ENCODE data around the gene POR. TPM values are rescaled to one million over a fixed set of nuclear protein-coding genes. Genes with fewer than 3 reads are reported as not detected.

POR gene
- polyA plus RNA-seq, 1 donor from 2014 or later: 61.2 TPM

DNA sequence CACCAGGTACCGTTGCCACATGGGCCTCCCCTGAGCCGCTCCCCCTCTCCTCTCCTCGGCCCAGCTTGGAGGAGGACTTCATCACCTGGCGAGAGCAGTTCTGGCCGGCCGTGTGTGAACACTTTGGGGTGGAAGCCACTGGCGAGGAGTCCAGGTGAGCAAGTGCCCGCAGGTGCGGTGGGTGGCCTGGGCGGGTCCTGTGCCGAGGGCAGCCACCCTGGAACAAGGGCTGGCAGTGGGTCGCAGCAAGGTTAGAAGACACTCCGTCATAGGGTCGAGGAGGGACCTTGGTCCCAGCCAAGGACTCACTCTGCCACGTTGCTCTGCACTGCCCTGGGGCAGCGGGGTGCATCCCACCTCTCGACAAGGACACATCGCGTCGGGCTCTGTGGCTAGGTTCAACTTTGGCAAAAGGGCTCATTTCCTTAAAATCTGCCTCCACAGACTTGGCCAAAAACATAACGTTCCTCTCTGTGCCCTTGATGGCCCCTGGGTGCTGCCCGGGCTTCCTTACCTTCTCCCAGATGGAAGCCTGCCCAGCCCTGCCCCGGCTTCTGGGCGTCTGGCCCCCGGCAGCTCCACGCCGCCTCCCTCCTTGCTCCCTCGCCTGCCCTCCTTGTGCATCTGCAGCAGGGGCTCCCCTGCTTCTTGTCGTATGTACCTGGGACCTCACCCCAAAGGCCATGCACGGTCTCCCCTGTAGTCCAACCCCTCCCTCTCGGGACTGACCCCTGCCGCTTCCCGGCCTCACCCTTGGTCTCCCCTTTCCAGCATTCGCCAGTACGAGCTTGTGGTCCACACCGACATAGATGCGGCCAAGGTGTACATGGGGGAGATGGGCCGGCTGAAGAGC is 66.7 kb downstream of the POR start:
- Histone ChIP-seq H3K9ac (ENCODE audit: low read length) (no peak overlapping the region), H3K9me2 (ENCODE audit: insufficient read depth, low read length) (no peaks in the 10 kb centered on the region), H2AFZ (ENCODE audit: low read depth, low read length) (no peak overlapping the region), H3K9me3 (ENCODE audit: low read length) (no peaks in the 10 kb centered on the region), H3K27ac (ENCODE audit: low read length) (no peak overlapping the region), H3K79me2 (replicated peaks; ENCODE audit: insufficient read depth, low read length) (no peaks in the 10 kb centered on the region), H4K20me1 (ENCODE audit: insufficient read depth) (no peaks in the 10 kb centered on the region), H3K4me3 (ENCODE audit: low read length) (no peak overlapping the region), H3K36me3 (ENCODE audit: insufficient read depth, low read length) (no peaks in the 10 kb centered on the region), H3K27me3 (ENCODE audit: insufficient read depth, low read depth, low read length) (no peaks in the 10 kb centered on the region), H3K4me2 (ENCODE audit: low read length) (no peak overlapping the region), H3F3A (ENCODE audit: insufficient read depth, low read length, poor library complexity, severe bottlenecking) (no peaks in the 10 kb centered on the region)
- TF ChIP-seq SMC3 (conservative IDR thresholded peaks at IDR 0.05; ENCODE audit: poor library complexity) (no peak), TAF1 (IDR thresholded peaks at IDR 0.05; ENCODE audit: low read depth) (no peak), RAD21 (conservative IDR thresholded peaks at IDR 0.05) (no peak), MXI1 (conservative IDR thresholded peaks at IDR 0.05; ENCODE audit: poor library complexity, severe bottlenecking) (no peak), POLR2AphosphoS5 (IDR thresholded peaks at IDR 0.05) (no peak), EZH2 (IDR thresholded peaks at IDR 0.05; ENCODE audit: borderline replicate concordance, insufficient read depth, low read length, poor library complexity, severe bottlenecking) (no peak), EP300 (conservative IDR thresholded peaks at IDR 0.05; ENCODE audit: poor library complexity, severe bottlenecking) (no peak)
- TF ChIP-seq, protein P1, sequence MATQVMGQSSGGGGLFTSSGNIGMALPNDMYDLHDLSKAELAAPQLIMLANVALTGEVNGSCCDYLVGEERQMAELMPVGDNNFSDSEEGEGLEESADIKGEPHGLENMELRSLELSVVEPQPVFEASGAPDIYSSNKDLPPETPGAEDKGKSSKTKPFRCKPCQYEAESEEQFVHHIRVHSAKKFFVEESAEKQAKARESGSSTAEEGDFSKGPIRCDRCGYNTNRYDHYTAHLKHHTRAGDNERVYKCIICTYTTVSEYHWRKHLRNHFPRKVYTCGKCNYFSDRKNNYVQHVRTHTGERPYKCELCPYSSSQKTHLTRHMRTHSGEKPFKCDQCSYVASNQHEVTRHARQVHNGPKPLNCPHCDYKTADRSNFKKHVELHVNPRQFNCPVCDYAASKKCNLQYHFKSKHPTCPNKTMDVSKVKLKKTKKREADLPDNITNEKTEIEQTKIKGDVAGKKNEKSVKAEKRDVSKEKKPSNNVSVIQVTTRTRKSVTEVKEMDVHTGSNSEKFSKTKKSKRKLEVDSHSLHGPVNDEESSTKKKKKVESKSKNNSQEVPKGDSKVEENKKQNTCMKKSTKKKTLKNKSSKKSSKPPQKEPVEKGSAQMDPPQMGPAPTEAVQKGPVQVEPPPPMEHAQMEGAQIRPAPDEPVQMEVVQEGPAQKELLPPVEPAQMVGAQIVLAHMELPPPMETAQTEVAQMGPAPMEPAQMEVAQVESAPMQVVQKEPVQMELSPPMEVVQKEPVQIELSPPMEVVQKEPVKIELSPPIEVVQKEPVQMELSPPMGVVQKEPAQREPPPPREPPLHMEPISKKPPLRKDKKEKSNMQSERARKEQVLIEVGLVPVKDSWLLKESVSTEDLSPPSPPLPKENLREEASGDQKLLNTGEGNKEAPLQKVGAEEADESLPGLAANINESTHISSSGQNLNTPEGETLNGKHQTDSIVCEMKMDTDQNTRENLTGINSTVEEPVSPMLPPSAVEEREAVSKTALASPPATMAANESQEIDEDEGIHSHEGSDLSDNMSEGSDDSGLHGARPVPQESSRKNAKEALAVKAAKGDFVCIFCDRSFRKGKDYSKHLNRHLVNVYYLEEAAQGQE (IDR thresholded peaks at IDR 0.05; ENCODE audit: borderline replicate concordance): no peak
- TF ChIP-seq, protein P2, sequence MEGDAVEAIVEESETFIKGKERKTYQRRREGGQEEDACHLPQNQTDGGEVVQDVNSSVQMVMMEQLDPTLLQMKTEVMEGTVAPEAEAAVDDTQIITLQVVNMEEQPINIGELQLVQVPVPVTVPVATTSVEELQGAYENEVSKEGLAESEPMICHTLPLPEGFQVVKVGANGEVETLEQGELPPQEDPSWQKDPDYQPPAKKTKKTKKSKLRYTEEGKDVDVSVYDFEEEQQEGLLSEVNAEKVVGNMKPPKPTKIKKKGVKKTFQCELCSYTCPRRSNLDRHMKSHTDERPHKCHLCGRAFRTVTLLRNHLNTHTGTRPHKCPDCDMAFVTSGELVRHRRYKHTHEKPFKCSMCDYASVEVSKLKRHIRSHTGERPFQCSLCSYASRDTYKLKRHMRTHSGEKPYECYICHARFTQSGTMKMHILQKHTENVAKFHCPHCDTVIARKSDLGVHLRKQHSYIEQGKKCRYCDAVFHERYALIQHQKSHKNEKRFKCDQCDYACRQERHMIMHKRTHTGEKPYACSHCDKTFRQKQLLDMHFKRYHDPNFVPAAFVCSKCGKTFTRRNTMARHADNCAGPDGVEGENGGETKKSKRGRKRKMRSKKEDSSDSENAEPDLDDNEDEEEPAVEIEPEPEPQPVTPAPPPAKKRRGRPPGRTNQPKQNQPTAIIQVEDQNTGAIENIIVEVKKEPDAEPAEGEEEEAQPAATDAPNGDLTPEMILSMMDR (IDR thresholded peaks at IDR 0.05; ENCODE audit: poor library complexity, severe bottlenecking): no peak

DNA sequence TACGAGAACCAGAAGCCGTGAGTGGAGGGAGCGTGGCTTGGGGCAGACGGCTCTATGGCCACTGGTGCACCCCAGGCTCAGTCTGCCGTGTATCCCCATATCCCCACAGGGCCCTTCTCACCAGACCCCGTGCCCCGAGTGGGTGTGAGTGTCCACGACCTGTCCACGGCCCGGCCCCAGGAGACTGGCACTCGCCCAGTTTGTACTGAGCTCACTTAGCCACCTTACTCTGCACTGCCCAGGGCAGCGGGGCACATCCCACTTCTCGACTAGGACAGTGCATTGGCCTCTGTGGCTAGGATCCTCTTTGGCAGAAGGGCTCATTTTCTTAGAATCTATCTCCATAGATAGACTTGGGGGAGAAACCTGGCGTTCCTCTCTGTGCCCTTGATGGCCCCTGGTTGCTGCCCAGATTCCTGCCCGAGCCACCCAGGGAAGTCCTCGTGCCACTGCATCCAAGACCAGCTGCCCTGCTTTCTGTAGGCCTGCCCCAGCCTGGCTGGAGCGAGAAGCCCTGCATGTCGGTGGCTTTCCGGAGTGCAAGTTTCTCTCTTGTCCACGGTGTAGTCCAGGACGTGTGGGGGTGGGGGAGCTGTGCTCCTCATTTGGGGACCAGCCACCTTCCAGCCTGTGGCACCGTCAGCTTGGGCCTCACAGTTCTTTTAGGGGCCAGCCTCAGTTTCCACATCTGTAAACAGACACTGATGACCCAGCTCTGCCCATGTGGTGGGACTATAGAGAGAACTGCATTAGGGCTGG is 67.5 kb downstream of the POR start:
- no peak for TF ChIP-seq EZH2 (IDR thresholded peaks at IDR 0.05; ENCODE audit: borderline replicate concordance, insufficient read depth, low read length, poor library complexity, severe bottlenecking)
- TF ChIP-seq, protein P1 (IDR thresholded peaks at IDR 0.05; ENCODE audit: borderline replicate concordance): no peak
- Histone ChIP-seq H3K79me2 (replicated peaks; ENCODE audit: insufficient read depth, low read length) (no peaks in the 10 kb centered on the region), H3K36me3 (ENCODE audit: insufficient read depth, low read length) (no peaks in the 10 kb centered on the region)

More for the DNA sequence above, 67.5 kb downstream of the POR start:
- Histone ChIP-seq H3K9ac (ENCODE audit: low read length) (no peak overlapping the region), H3K9me3 (ENCODE audit: low read length) (no peaks in the 10 kb centered on the region), H4K20me1 (ENCODE audit: insufficient read depth) (no peaks in the 10 kb centered on the region), H3K9me2 (ENCODE audit: insufficient read depth, low read length) (no peaks in the 10 kb centered on the region), H3F3A (ENCODE audit: insufficient read depth, low read length, poor library complexity, severe bottlenecking) (no peaks in the 10 kb centered on the region), H2AFZ (ENCODE audit: low read depth, low read length) (no peak overlapping the region), H3K27ac (ENCODE audit: low read length) (no peak overlapping the region), H3K27me3 (ENCODE audit: insufficient read depth, low read depth, low read length) (no peaks in the 10 kb centered on the region), H3K4me3 (ENCODE audit: low read length) (no peak overlapping the region), H3K4me2 (ENCODE audit: low read length) (no peak overlapping the region)

All from neural cell (in vitro differentiated cells).